ENCODE data around the gene CTAGE1. TPM values are rescaled to one million over a fixed set of nuclear protein-coding genes. Genes with fewer than 3 reads are reported as not detected.

CTAGE1 gene
- total and polyA plus RNA-seq, 2 donors (not counting 1 experiment from before 2014, with no cell fraction given): under 0.01 TPM; not detected in 1

DNA sequence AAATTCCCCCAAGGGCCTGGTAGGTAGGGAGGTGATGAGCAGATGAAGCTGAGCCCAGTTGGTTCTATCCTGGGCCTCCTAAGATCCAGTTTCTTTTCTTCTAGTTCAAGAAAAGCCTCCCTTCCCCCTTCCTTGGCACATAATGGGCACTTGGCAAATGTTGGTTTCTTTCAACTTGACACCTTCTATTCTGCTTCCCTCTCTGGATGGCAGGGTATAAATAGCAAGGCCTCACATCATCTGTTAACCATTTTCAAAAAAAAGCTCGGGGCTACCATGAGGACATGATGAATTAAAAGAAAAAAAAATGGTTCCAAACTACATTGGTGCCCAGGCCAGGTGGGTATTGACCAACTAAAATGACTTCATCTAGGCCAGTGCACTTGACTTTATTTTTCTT, 29.9 kb downstream of the CTAGE1 start:
- H3K9ac ChIP-seq (ENCODE audit: insufficient read depth, low read length): no peak overlapping the region
- peaks cover 2% of the 10 kb centered on the region for H3K4me1 ChIP-seq (ENCODE audit: control insufficient read depth, extremely low read depth, insufficient read depth, low read length)
- DNase-seq (ENCODE audit: low read depth in 2 of 2): no peak
- H3K4me3 ChIP-seq (replicated peaks in 1 of 4; ENCODE audit: control extremely low read depth in 1 of 4, insufficient read depth in 1 of 4, low read depth in 3 of 4, low read length in 4 of 4): no peak overlapping the region
- TF ChIP-seq EZH2 (IDR thresholded peaks at IDR 0.05; ENCODE audit: low read length, missing control alignments): no peak
- TF ChIP-seq, protein P1, sequence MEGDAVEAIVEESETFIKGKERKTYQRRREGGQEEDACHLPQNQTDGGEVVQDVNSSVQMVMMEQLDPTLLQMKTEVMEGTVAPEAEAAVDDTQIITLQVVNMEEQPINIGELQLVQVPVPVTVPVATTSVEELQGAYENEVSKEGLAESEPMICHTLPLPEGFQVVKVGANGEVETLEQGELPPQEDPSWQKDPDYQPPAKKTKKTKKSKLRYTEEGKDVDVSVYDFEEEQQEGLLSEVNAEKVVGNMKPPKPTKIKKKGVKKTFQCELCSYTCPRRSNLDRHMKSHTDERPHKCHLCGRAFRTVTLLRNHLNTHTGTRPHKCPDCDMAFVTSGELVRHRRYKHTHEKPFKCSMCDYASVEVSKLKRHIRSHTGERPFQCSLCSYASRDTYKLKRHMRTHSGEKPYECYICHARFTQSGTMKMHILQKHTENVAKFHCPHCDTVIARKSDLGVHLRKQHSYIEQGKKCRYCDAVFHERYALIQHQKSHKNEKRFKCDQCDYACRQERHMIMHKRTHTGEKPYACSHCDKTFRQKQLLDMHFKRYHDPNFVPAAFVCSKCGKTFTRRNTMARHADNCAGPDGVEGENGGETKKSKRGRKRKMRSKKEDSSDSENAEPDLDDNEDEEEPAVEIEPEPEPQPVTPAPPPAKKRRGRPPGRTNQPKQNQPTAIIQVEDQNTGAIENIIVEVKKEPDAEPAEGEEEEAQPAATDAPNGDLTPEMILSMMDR (conservative IDR thresholded peaks at IDR 0.05 in 1 of 2, IDR thresholded peaks at IDR 0.05 in 1 of 2; ENCODE audit: low read depth in 1 of 2, low read length in 2 of 2): no peak
- H3K27ac ChIP-seq (ENCODE audit: insufficient read depth, low read length): no peak overlapping the region
- no peak overlapping the region for H2AFZ ChIP-seq (ENCODE audit: low read length)
- H3K27me3 ChIP-seq (ENCODE audit: control insufficient read depth, insufficient read depth, low read length): no peaks in the 10 kb centered on the region
- no peaks in the 10 kb centered on the region for H3K79me2 ChIP-seq (ENCODE audit: control insufficient read depth, insufficient read depth, low read length)
- H4K20me1 ChIP-seq (ENCODE audit: control insufficient read depth, extremely low read depth, insufficient read depth, low read length): no peaks in the 10 kb centered on the region
- no peak overlapping the region for H3K4me2 ChIP-seq (ENCODE audit: extremely low read depth, insufficient read depth, low read length)
- no peaks in the 10 kb centered on the region for H3K9me3 ChIP-seq (ENCODE audit: control insufficient read depth, insufficient read depth, low read depth, low read length)
- no peaks in the 10 kb centered on the region for H3K36me3 ChIP-seq (ENCODE audit: control insufficient read depth, insufficient read depth, low read length)

GRCh38 chr18:22387364-22387763, 30.4 kb downstream of the CTAGE1 start:
- H3K27ac ChIP-seq (ENCODE audit: insufficient read depth, low read length): no peak overlapping the region
- TF ChIP-seq EZH2 (IDR thresholded peaks at IDR 0.05; ENCODE audit: low read length, missing control alignments): no peak
- TF ChIP-seq, protein P1 (conservative IDR thresholded peaks at IDR 0.05 in 1 of 2, IDR thresholded peaks at IDR 0.05 in 1 of 2; ENCODE audit: low read depth in 1 of 2, low read length in 2 of 2): no peak
- no peak for DNase-seq (ENCODE audit: low read depth in 2 of 2)
- H3K27me3 ChIP-seq (ENCODE audit: control insufficient read depth, insufficient read depth, low read length): no peaks in the 10 kb centered on the region
- no peaks in the 10 kb centered on the region for H3K79me2 ChIP-seq (ENCODE audit: control insufficient read depth, insufficient read depth, low read length)
- no peak overlapping the region for H3K9ac ChIP-seq (ENCODE audit: insufficient read depth, low read length)
- no peaks in the 10 kb centered on the region for H4K20me1 ChIP-seq (ENCODE audit: control insufficient read depth, extremely low read depth, insufficient read depth, low read length)
- H2AFZ ChIP-seq (ENCODE audit: low read length): no peak overlapping the region
- H3K36me3 ChIP-seq (ENCODE audit: control insufficient read depth, insufficient read depth, low read length): no peaks in the 10 kb centered on the region
- H3K4me3 ChIP-seq (replicated peaks in 1 of 4; ENCODE audit: control extremely low read depth in 1 of 4, insufficient read depth in 1 of 4, low read depth in 3 of 4, low read length in 4 of 4): no peak overlapping the region
- no peaks in the 10 kb centered on the region for H3K9me3 ChIP-seq (ENCODE audit: control insufficient read depth, insufficient read depth, low read depth, low read length)
- H3K4me1 ChIP-seq (ENCODE audit: control insufficient read depth, extremely low read depth, insufficient read depth, low read length): peaks cover 2% of the 10 kb centered on the region
- no peak overlapping the region for H3K4me2 ChIP-seq (ENCODE audit: extremely low read depth, insufficient read depth, low read length)

- Histone ChIP-seq H3K4me2 (ENCODE audit: extremely low read depth, insufficient read depth, low read length) (no peak overlapping the region), H3K27me3 (ENCODE audit: control insufficient read depth, insufficient read depth, low read length) (no peaks in the 10 kb centered on the region), H3K36me3 (ENCODE audit: control insufficient read depth, insufficient read depth, low read length) (no peaks in the 10 kb centered on the region), H3K9me3 (ENCODE audit: control insufficient read depth, insufficient read depth, low read depth, low read length) (no peaks in the 10 kb centered on the region), H4K20me1 (ENCODE audit: control insufficient read depth, extremely low read depth, insufficient read depth, low read length) (no peaks in the 10 kb centered on the region), H2AFZ (ENCODE audit: low read length) (no peak overlapping the region), H3K27ac (ENCODE audit: insufficient read depth, low read length) (no peak overlapping the region), H3K4me3 (replicated peaks in 1 of 4; ENCODE audit: control extremely low read depth in 1 of 4, insufficient read depth in 1 of 4, low read depth in 3 of 4, low read length in 4 of 4) (no peak overlapping the region), H3K9ac (ENCODE audit: insufficient read depth, low read length) (no peak overlapping the region), H3K4me1 (ENCODE audit: control insufficient read depth, extremely low read depth, insufficient read depth, low read length) (no peaks in the 10 kb centered on the region), H3K79me2 (ENCODE audit: control insufficient read depth, insufficient read depth, low read length) (no peaks in the 10 kb centered on the region)
- TF ChIP-seq, protein P1 (conservative IDR thresholded peaks at IDR 0.05 in 1 of 2, IDR thresholded peaks at IDR 0.05 in 1 of 2; ENCODE audit: low read depth in 1 of 2, low read length in 2 of 2): no peak
- TF ChIP-seq EZH2 (IDR thresholded peaks at IDR 0.05; ENCODE audit: low read length, missing control alignments): no peak
- DNase-seq (ENCODE audit: low read depth in 2 of 2): peak; percentile 81 to 88
Measured at GRCh38 chr18:22385718-22386117, 32.0 kb downstream of the CTAGE1 start.
